Glutamatergic neuron (in vitro differentiated cells): ENCODE measurements around the gene LYRM4. TPM values are rescaled to one million over a fixed set of nuclear protein-coding genes. Genes with fewer than 3 reads are reported as not detected.
A peak's percentile ranks its signal among the peaks of the same experiment; 100 is the strongest.

Experiments used
- DNase-seq: peaks from one replicate; pipeline ENCODE4 v3.0.0; 2022
- H3K27ac Mint-ChIP-seq: one replicate; pipeline ENCODE4 v1.8.0; 2020; ENCODE audit warnings: mild to moderate bottlenecking, mixed read lengths, inconsistent platforms; ENCODE audit not compliant: unreplicated experiment
- H3K27me3 Mint-ChIP-seq: one replicate; pipeline ENCODE4 v1.8.0; 2020; ENCODE audit warnings: mild to moderate bottlenecking, moderate library complexity, mixed read lengths, inconsistent platforms; ENCODE audit not compliant: unreplicated experiment
- H3K36me3 Mint-ChIP-seq: one replicate; pipeline ENCODE4 v1.8.0; 2020; ENCODE audit warnings: mild to moderate bottlenecking, mixed read lengths, inconsistent platforms; ENCODE audit not compliant: unreplicated experiment
- H3K4me1 Mint-ChIP-seq: one replicate; pipeline ENCODE4 v1.8.0; 2020; ENCODE audit warnings: mild to moderate bottlenecking, low read depth, mixed read lengths, inconsistent platforms; ENCODE audit not compliant: unreplicated experiment
- H3K4me3 Mint-ChIP-seq: one replicate; pipeline ENCODE4 v1.8.0; 2020; ENCODE audit warnings: mild to moderate bottlenecking, mixed read lengths, inconsistent platforms; ENCODE audit not compliant: unreplicated experiment
- H3K9me3 Mint-ChIP-seq: one replicate; pipeline ENCODE4 v1.8.0; 2020; ENCODE audit warnings: mild to moderate bottlenecking, moderate library complexity, mixed read lengths, inconsistent platforms; ENCODE audit not compliant: unreplicated experiment
- CTCF ChIP-seq: fragments of 200-600 bp; sonication (generic); IDR thresholded peaks from one replicate; pipeline ENCODE4 v1.5.0; 2021; ENCODE audit not compliant: partially characterized antibody, unreplicated experiment
- total RNA-seq: library from RNA; stranded (reverse); fragmentation: NEBNext Ultra II Directional; extraction: Animal tissue kit (Norgen Biotek cat#: 25700); gene quantifications from one replicate; pipeline ENCODE4 v1.2.1, GENCODE V29; 2021; ENCODE audit not compliant: unreplicated experiment

LYRM4 gene
- total RNA-seq, 1 donor from 2014 or later: 29.5 TPM

- peak; percentile 48 for DNase-seq
- H3K4me3 Mint-ChIP-seq: peak within 1 kb of the TSS; percentile 87
- peaks cover 1% of the 10 kb centered on the region for H3K9me3 Mint-ChIP-seq
- peaks cover 19% of the 10 kb centered on the region for H3K27me3 Mint-ChIP-seq
- H3K4me1 Mint-ChIP-seq: no peaks in the 10 kb centered on the region
- no peaks in the 10 kb centered on the region for H3K36me3 Mint-ChIP-seq
- no peak for TF ChIP-seq CTCF
- H3K27ac Mint-ChIP-seq: no peak within 1 kb of the TSS
Observed at GRCh38 chr6:5084781-5085647, 175.7 kb downstream of the LYRM4 start, which contains the start of gene PPP1R3G. Gene PPP1R3G (plus strand): TSS chr6:5085341. CDS start chr6:5085486, 145 bp downstream.

GRCh38 chr6:5084360-5084780 is 176.4 kb downstream of the LYRM4 start:
- TF ChIP-seq CTCF: no peak
- H3K27me3 Mint-ChIP-seq: peaks cover 19% of the 10 kb centered on the region
- H3K27ac Mint-ChIP-seq: no peak overlapping the region
- peaks cover 3% of the 10 kb centered on the region for H3K36me3 Mint-ChIP-seq
- DNase-seq: peak; percentile 28
- H3K4me3 Mint-ChIP-seq: peak overlapping the region; percentile 87
- no peaks in the 10 kb centered on the region for H3K4me1 Mint-ChIP-seq
- peaks cover 1% of the 10 kb centered on the region for H3K9me3 Mint-ChIP-seq

DNA sequence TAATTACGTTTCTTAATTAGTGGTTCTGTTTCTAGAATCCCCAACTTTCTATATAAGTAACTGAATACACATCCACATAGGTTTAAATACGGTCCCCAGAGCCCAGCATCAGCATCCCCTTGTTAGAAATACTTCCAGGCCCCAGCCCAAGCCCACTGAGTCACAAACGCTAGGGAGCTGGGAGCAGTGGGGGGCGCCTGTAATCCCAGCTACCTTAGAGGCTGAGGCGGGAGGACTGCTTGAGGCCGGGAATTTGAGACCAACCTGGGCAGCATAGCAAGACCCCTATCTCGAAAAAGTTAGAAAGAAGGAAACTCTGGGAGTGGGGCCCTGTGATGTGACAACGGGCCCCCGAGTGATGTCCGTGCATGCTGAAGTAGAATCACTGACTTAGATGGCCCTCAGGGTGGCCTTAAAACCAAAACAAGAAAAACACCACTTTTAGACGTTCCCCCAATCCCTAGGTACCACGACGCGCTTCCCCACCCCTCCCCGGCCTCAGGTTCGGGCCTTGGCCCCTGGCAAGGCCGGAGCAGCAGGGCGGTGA is 176.9 kb downstream of the LYRM4 start:
- Mint-ChIP-seq H3K27me3 (peaks cover 19% of the 10 kb centered on the region), H3K9me3 (peaks cover 1% of the 10 kb centered on the region), H3K4me3 (peak overlapping the region; percentile 68), H3K27ac (no peak overlapping the region), H3K4me1 (no peaks in the 10 kb centered on the region), H3K36me3 (peaks cover 5% of the 10 kb centered on the region)
- no peak for DNase-seq
- no peak for TF ChIP-seq CTCF

GRCh38 chr6:5083307-5083583 is 177.5 kb downstream of the LYRM4 start:
- peaks cover 1% of the 10 kb centered on the region for H3K9me3 Mint-ChIP-seq
- no peak for TF ChIP-seq CTCF
- no peaks in the 10 kb centered on the region for H3K4me1 Mint-ChIP-seq
- H3K27me3 Mint-ChIP-seq: peaks cover 19% of the 10 kb centered on the region
- no peak overlapping the region for H3K27ac Mint-ChIP-seq
- H3K36me3 Mint-ChIP-seq: peaks cover 5% of the 10 kb centered on the region
- no peak overlapping the region for H3K4me3 Mint-ChIP-seq
- DNase-seq: no peak
